ENCODE data around the gene PHF20. TPM values are rescaled to one million over a fixed set of nuclear protein-coding genes. Genes with fewer than 3 reads are reported as not detected.

Gene PHF20
- total RNA-seq, 2 experiments from 2014 or later = 119 to 126 TPM

DNA sequence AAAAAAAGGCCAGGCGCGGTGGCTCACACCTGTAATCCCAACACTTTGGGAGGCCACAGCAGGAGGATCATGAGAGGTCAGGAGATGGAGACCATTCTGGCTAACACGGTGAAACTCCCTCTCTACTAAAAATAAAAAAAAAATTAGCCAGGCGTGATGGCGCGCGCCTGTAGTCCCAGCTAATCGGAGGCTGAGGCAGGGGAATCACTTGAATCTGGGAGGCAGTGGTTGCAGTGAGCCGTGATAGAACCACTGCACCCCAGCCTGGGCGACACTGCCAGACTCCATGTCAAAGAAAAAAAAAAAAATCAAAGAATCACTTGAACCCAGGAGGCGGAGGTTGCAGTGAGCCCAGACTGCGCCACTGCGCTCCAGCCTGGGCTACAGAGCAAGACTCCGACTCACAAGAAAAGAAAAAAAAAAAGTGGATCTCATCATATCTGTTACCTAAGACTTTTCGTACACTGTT, 33.9 kb upstream of the PHF20 start:
- Histone ChIP-seq H3K27me3 (ENCODE audit: control insufficient read depth in 1 of 2, insufficient read depth in 2 of 2, low read length in 2 of 2) (no peaks in the 10 kb centered on the region), H3K36me3 (ENCODE audit: insufficient read depth, low read length) (peaks cover 77% of the 10 kb centered on the region), H3K9me3 (ENCODE audit: control insufficient read depth in 1 of 2, insufficient read depth in 1 of 2, low read length in 2 of 2) (no peaks in the 10 kb centered on the region), H3K4me1 (ENCODE audit: insufficient read depth, low read length) (peaks cover 49% of the 10 kb centered on the region), H3K4me3 (ENCODE audit: low read length) (no peak overlapping the region), H3K27ac (ENCODE audit: low read depth in 1 of 2, low read length in 2 of 2) (no peak overlapping the region)
- DNase-seq = no peak
- no peak for ATAC-seq (ENCODE audit: poor library complexity)
- Mint-ChIP-seq H3K27ac (peak overlapping the region; percentile 82), H3K4me3 (peak overlapping the region; percentile 84), H3K4me1 (ENCODE audit: low read depth) (peaks cover 72% of the 10 kb centered on the region), H3K36me3 (ENCODE audit: low read depth) (peaks cover 90% of the 10 kb centered on the region), H3K9me3 (no peaks in the 10 kb centered on the region), H3K27me3 (no peaks in the 10 kb centered on the region)
- CTCF ChIA-PET = interaction anchor here (2.6 kb wide), 1 partner anchor 34 kb away, joined by 17 read pairs; the partner anchor contains the start of gene PHF20
- TF ChIP-seq, protein P1, sequence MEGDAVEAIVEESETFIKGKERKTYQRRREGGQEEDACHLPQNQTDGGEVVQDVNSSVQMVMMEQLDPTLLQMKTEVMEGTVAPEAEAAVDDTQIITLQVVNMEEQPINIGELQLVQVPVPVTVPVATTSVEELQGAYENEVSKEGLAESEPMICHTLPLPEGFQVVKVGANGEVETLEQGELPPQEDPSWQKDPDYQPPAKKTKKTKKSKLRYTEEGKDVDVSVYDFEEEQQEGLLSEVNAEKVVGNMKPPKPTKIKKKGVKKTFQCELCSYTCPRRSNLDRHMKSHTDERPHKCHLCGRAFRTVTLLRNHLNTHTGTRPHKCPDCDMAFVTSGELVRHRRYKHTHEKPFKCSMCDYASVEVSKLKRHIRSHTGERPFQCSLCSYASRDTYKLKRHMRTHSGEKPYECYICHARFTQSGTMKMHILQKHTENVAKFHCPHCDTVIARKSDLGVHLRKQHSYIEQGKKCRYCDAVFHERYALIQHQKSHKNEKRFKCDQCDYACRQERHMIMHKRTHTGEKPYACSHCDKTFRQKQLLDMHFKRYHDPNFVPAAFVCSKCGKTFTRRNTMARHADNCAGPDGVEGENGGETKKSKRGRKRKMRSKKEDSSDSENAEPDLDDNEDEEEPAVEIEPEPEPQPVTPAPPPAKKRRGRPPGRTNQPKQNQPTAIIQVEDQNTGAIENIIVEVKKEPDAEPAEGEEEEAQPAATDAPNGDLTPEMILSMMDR (IDR thresholded peaks at IDR 0.05) = no peak
- intact Hi-C loops (cut with DNase I, micrococcal nuclease) = loop anchor here in 1 of 2 experiments (5.0 kb wide), 1 partner anchor 36 kb away; no protein-coding TSS in a partner anchor
- POLR2A ChIA-PET = interaction anchor here (0.6 to 13.0 kb wide), 4 partner anchors 18 to 38 kb away, joined by 3 to 891 read pairs (median 3); partner anchors contain the start of gene PHF20

DNA sequence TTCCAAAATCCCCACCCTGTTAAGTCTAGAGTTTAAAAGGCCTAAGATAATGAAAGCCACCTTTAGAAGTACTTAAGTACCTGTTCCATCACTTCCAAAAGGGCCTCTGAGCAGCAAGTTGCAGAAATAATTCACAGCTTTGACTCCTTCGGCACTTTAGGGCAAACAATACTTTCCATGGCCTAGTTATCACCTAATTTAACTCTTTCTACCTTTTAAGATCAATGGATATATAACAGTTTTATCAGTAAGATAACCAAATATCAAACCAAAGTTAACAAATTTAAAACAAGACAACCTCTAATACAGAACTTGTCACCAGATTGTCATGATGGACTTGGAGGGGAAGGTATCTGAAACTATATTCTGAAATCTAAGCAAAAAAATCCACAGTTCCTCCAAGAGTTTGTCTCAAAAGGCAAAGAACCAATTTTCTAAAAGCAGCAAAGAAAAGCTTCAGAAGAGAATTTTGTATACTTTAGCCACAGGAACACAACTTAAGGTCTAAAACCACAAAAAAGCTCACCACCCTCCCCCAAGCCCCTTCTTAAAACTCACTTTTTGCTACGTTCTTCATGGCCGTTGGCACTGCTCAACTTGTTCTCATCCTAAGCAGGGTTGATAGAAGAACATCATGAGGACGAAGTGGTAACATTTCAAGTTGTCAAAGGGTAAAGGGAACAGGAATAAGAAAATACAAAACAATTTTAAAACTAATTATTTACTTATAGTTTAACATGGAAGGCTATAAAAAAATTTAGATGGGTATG, 33.2 kb upstream of the PHF20 start:
- peak overlapping the region in 1 of 2 donors; percentile 20 for H3K27ac ChIP-seq (ENCODE audit: low read depth in 1 of 2, low read length in 2 of 2)
- CTCF ChIA-PET = interaction anchor here (1.3 to 2.6 kb wide), 3 partner anchors 8 to 34 kb away, joined by 7 to 17 read pairs (median 12); partner anchors contain the start of gene PHF20
- peak overlapping the region; percentile 82 for H3K27ac Mint-ChIP-seq
- H3K4me3 Mint-ChIP-seq = peak overlapping the region; percentile 84
- intact Hi-C loops (cut with DNase I, micrococcal nuclease) = loop anchor here in 1 of 2 experiments (5.0 kb wide), 1 partner anchor 36 kb away; no protein-coding TSS in a partner anchor
- no peaks in the 10 kb centered on the region for H3K27me3 Mint-ChIP-seq
- H3K36me3 Mint-ChIP-seq (ENCODE audit: low read depth) = peaks cover 86% of the 10 kb centered on the region
- peaks cover 72% of the 10 kb centered on the region for H3K4me1 Mint-ChIP-seq (ENCODE audit: low read depth)
- DNase-seq (no peak), ATAC-seq (ENCODE audit: poor library complexity) (no peak)
- H3K9me3 ChIP-seq (ENCODE audit: control insufficient read depth in 1 of 2, insufficient read depth in 1 of 2, low read length in 2 of 2) = no peaks in the 10 kb centered on the region
- TF ChIP-seq, protein P1 (IDR thresholded peaks at IDR 0.05) = no peak
- POLR2A ChIA-PET = interaction anchor here (0.6 to 13.0 kb wide), 7 partner anchors 8 to 137 kb away, joined by 3 to 891 read pairs (median 3); partner anchors contain the start of genes CPNE1, NFS1, PHF20 and RBM12
- peaks cover 50% of the 10 kb centered on the region for H3K4me1 ChIP-seq (ENCODE audit: insufficient read depth, low read length)
- H3K4me3 ChIP-seq (ENCODE audit: low read length) = peak overlapping the region; percentile 14
- no peaks in the 10 kb centered on the region for H3K27me3 ChIP-seq (ENCODE audit: control insufficient read depth in 1 of 2, insufficient read depth in 2 of 2, low read length in 2 of 2)
- H3K9me3 Mint-ChIP-seq = no peaks in the 10 kb centered on the region
- H3K36me3 ChIP-seq (ENCODE audit: insufficient read depth, low read length) = peaks cover 70% of the 10 kb centered on the region

DNA sequence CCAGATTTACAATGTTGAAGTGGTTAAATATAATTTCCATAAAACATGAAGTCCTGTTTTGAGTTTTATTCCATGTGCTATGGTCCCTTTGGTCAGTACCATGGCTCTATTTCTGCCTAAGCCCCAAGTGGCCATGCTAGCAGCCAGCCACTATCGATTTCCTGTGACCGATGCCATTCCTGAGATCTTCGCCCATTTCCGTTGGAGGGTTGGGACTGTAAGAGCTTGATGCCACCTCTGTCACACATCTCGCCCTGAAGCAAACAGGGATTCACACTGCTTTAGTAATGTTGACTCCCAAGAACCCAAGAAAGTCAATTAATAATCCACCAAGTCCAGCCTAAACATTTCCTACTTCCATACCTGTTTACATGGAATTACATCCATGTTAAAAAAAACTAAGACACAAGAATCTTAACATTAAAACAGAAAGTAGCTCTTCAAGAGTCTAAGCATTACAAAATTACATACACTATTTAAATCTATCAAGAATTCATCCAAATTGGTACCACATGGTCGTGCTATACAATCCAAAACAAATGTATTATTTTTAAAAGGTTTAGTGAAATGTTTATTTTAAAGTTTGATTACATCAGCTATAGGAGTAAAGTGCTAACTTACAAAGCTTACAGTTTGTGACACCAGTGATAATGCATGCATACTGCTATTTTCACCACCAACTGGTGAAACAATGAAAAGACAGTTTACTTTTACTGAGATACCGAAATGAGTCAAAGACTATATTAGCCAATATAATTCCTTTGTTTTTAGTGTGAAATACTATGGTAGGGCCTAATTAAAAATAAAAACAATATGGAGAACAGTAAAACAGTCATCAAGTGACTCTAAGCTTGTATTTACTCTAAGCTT, 32.3 kb upstream of the PHF20 start:
- H3K36me3 ChIP-seq (ENCODE audit: insufficient read depth, low read length) = peaks cover 61% of the 10 kb centered on the region

More for the DNA sequence above, 32.3 kb upstream of the PHF20 start:
- H3K4me1 Mint-ChIP-seq (ENCODE audit: low read depth) = peaks cover 72% of the 10 kb centered on the region
- peak overlapping the region; percentile 99 to 100 for H3K27ac ChIP-seq (ENCODE audit: low read depth in 1 of 2, low read length in 2 of 2)
- peak in 3 of 14 experiments; percentile 62 to 65 (median 64) for DNase-seq
- no peak for ATAC-seq (ENCODE audit: poor library complexity)
- H3K27ac Mint-ChIP-seq = peak overlapping the region; percentile 99
- H3K27me3 ChIP-seq (ENCODE audit: control insufficient read depth in 1 of 2, insufficient read depth in 2 of 2, low read length in 2 of 2) = no peaks in the 10 kb centered on the region
- H3K4me1 ChIP-seq (ENCODE audit: insufficient read depth, low read length) = peaks cover 55% of the 10 kb centered on the region
- H3K4me3 ChIP-seq (ENCODE audit: low read length) = peak overlapping the region; percentile 66
- POLR2A ChIA-PET = interaction anchor here (0.8 to 13.0 kb wide), 12 partner anchors 9 to 248 kb away, joined by 3 to 891 read pairs (median 3); partner anchors contain the start of genes CPNE1, NFS1, PHF20 and RBM12
- peak overlapping the region; percentile 99 for H3K4me3 Mint-ChIP-seq
- H3K36me3 Mint-ChIP-seq (ENCODE audit: low read depth) = peaks cover 77% of the 10 kb centered on the region
- TF ChIP-seq, protein P1 (IDR thresholded peaks at IDR 0.05) = peak; percentile 7
- no peaks in the 10 kb centered on the region for H3K27me3 Mint-ChIP-seq
- intact Hi-C loops (cut with DNase I, micrococcal nuclease) = loop anchor here (2.0 to 10.0 kb wide), 4 partner anchors 37 to 285 kb away; partner anchors contain the start of genes CEP250 (in 1 of the 2), NFS1 (in 1 of the 2), ROMO1 (in 1 of the 2) and SPAG4 (in 1 of the 2)
- H3K9me3 ChIP-seq (ENCODE audit: control insufficient read depth in 1 of 2, insufficient read depth in 1 of 2, low read length in 2 of 2) = no peaks in the 10 kb centered on the region
- CTCF ChIA-PET = interaction anchor here (0.6 to 2.6 kb wide), 13 partner anchors 9 to 139 kb away, joined by 3 to 17 read pairs (median 5); partner anchors contain the start of genes CPNE1, NFS1, PHF20 and RBM12
- H3K9me3 Mint-ChIP-seq = no peaks in the 10 kb centered on the region

Data from CD4-positive, alpha-beta T cell (primary cell).